Globus pallidus (tissue), 1 donor: ENCODE data around the gene CERK.

Source experiments
- DNase-seq: peaks from one replicate; pipeline ENCODE4 v3.0.0-alpha.2; 2015; ENCODE audit warnings: low spot score

The CERK gene

DNA sequence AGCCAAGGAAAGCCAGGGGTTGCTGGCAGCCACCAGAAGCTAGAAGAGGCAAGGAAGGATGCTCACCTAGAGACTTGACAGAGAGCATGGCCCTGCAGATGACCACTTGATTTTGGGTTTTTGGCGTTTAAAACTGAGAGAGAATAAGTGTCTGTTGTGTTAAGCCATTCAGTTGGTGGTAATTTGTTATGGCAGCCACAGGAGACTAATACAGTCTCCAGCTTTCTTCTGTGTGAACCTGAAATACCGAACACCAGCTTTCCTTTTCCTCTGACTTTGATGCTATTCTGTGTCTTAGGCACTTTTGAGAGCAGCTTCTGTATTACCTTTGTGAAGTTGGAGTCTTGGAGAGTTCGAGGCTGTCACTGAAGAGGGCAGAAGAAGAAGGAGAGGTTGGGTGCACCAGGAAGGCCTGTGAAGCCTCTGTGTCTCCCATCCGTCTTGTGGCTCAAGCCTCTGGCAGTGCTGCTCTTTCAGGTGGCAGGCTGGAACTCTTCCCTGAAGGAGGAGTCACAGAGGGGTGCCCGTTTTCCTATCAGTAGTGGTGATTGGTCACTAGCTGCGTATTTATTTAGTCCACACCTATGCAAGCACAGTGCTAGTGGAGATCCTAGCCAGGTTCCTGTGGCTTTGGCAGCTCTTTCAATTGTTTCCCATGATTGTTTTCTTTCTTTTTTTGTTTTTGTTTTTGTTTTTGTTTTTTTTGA lies 26.9 kb upstream of the CERK start:
- DNase-seq = no peak

DNA sequence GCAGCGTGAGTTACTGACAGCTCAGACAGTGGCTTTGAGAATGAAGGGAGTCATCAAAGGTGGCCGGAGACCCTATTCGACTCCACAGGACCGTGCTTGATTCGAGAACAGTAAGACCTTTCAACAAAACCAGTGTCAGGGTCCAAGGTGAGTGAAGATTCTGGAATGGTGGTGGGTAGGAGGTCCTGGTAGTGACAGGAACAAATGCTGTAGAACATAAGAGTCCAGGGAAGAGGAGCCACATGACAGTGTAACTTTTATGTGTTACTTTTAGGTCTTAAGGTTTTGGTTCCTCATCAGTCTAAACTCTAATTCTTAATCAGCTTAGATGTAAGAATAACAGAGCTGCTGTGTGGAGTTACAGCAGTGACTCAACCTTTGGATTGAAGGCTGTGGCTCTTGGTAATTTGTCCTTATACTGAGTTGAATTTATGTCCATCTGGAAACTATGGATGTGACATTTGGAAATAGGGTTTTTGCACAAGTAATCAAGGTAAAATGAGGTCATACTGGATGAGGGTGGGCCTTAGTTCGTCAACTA lies 26.2 kb upstream of the CERK start:
- DNase-seq = no peak

DNA sequence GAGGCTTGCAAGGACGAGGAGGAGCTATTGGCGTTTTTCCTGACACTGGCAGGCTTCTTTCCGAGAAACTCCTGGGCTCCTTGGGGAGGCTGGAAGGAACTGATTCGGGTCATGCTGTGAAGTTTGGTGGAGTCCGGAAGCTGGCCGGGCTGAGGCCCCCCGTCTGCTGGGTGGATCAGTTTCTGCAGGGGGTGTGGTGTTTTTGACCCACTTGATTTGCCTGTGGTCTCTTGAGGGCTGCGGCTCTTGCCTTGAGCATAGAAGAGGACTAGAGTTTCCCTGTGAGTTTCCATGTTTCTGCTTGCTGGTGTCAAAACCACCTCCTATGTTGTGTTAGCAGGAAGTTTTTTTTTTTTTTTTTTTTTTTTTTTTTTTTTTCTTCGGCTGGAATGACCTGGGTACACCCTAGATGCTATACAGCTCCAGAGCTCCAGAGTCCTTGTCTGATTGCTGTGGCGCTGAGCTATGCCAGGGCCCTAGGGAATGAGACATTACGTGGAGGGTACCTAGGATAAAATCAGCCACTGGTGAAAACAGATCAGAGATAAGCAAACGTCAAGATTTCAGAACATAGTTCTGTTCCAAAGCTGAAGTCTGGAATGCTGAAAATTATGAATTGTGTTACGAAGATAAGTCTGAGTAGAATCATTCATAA lies 25.1 kb upstream of the CERK start:
- peak; percentile 27 for DNase-seq

DNA sequence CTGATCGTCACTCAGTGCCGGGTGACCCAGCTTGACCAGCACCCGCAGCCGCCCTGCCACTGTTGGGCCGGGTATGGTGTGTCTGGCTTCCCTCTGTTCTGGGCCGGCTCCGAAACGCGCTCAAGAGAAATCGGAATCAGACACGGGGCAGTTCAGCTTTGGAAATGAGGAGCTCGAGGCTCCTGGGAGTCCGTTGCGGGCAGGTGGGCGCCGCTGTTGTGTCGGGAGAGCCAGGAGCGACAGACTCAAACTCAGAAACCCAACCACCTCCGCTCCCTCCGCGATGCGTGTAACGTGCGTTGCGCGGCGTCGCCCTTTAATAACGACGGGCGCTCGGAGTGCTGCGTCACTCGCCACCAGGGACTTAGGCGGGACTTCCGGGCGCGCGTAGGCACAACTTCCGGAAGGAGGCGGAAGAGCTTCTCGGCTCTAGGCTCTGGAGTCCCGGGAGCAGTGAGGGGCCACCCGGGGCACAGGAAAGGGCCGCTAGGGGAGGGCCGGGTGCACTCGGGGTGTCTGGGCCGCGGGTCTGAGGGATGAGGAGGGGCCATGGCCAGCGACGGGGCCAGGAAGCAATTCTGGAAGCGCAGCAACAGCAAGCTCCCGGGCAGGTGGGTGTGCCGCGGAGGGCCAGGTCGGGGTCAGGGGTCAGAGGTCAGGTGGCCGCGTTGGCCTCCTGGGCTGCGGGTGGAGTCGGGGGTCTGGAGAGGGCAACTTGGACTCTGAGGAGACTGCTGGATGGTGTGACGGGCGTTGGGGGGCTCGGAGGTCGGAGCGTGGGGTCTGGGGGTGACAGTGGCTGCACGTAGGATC lies 24.4 kb upstream of the CERK start, which contains the start of gene TBC1D22A:
TSS of gene TBC1D22A (plus strand) at position 413 of the 813 bp plus-strand sequence. CDS start at position 550, 137 bp downstream.
- DNase-seq = peak; percentile 90

DNA sequence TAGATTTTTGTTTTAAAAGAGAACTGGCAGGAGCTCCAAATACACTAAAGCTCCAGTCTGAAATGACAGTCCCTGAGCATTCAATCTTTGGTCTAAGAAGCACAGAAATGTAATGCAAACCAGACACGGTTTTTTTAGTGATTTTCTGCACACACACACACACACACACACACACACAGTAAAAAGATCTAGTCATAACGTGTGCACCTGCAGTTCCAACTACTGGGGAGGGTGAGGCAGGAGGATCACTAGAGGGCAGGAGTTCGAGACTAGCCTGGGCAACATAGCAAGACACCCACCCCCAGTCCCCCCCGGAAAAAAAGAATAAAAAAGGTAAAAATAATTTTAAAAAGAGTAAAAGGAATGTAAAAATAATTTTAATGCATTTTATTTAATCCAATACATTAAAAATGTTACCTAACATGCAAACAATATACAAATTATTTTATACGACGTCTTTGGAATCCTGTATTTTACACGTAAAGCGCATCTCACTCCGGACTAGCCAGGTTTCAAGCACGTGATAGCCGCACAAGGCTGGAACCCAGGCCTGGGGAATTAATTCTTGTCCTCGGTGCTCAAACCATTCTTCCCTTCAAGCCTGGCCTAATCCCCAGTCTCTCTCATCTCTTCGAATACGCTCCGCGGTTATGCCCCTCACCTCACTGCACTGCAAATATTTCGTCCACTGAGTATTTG lies 23.6 kb upstream of the CERK start:
- DNase-seq = no peak

DNA sequence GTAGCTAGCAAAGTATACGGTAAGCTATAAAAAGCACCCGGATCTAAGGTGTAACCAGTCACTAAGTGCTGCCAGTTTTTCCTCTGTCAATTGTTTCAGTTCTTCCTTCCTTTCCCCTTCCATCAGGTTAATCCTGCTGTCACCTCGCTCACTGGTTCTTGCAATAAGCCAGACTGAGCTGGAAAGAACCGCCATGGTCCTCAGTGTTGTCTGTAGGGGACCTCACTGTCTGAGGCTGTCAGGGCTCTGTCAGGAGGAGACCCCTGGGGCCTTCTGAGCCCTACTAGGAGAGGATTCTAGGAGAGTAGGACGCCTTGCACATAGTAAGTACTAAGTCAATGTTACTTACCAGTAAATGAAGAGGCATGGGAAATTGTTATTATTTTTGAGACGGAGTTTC lies 23.0 kb upstream of the CERK start:
- DNase-seq = no peak

DNA sequence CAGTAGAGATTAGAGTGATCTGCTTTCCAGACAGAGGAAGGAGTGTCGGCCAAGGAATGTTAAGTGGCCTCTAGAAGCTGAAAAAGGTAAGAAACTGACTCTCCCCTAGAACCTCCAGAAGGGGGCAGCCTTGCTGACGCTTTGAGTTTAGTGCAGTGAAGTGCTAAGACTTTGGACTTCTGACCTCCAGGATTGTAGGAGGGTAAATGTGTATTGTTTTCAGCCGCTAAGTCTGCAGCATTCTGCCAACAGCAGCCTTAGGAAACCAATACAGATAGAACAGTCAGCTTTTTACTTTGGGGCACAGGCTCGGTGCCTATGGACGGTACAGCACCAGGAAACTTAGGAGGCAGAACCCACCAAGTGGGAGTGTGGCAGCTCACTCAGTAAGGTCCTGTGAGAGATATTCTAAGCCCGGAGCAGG lies 20.8 kb upstream of the CERK start:
- DNase-seq = peak; percentile 50

DNA sequence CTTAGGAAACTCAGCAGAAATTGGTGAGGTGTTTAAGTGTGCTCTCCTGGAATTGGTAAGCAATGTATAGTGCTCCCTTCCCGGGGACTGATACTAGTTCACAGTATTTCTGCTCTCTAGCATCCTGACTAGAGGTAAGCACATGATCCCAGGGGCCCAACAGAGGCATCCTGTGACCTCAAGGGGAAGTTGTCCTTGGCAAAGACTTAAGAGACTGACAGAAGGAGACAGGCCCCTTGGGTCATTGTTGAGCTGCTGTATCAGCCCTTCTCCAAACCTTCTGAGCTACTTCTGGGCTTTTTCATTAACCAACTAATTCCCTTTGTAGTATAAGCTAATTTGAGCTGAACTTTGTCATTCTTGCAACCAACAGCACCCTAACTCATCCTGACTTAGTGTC lies 20.1 kb upstream of the CERK start:
- no peak for DNase-seq

DNA sequence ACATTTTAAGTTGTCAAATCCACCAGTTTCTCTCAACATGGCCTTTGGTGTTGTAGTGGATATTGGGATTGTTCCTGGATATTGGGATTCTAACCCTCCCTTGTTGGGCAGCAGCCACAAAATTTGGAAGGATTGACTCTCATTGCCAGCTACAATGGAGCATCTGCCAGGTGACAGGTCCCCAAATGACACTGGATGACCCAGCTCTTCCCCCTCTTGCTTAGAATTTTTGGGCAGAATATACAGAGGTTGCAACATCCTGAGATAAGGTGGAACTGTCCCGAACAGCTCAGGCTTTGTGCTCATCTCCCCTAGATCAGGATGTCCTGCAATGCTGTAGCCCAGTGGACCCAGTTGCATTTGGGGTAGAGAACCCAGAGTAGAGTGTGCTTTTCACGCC lies 19.1 kb upstream of the CERK start:
- no peak for DNase-seq

DNA sequence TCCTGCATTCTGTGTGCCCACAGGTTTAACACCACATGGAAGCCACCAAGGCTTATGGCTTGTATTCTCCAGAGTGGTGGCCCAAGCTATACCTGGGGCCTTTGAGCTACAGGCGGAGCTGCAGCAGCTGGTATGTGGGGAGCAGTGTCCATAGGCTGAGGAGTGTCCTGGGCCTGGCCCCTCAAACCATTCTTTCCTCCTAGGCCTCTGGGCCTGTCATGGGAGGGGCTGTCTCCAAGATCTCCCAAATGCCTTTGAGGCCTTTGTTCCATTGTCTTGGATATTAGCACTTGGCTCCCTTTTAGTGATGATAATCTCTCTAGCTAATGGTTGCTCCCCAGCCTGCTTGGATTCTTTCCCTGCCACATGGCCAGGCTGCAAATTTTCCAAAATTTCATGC lies 18.0 kb upstream of the CERK start:
- DNase-seq = no peak

DNA sequence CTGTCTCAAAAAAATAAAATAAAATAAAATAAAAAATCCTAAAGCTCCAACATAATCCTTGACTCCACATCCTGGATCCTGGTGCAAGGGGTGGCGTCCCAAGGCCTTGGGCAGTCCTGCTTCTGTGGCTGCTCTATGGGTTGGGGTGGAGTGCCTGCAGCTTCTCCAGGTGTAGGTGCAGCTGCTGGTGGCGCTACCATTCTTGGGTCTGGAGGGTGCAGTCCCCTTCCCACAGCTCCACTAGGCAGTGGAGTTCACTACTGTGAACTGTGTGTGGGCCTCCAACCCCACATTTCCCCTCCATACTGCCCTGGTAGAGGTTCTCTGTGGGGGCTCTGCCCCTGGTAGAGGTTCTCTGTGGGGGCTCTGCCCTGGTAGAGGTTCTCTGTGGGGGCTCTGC lies 17.5 kb upstream of the CERK start:
- no peak for DNase-seq

DNA sequence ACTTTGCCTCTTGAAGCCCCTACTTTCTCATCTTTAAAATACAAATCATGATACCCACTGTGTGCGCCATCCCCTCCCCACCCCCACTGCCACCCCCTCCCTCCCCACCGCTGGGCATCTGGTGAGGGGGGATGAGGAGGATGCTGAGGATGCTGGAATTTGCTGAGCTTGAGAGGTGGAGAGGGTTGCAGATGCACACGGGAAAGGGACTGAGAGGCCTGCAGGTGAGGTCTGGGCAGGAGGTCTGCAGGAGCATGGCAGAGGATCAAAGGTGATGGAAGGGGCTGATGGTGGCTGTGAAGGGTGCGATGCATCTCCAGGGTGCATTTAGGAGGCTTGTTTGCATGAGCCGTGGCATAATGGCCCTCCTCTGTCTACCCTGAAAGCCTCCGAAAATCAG lies 16.8 kb upstream of the CERK start:
- DNase-seq = no peak

DNA sequence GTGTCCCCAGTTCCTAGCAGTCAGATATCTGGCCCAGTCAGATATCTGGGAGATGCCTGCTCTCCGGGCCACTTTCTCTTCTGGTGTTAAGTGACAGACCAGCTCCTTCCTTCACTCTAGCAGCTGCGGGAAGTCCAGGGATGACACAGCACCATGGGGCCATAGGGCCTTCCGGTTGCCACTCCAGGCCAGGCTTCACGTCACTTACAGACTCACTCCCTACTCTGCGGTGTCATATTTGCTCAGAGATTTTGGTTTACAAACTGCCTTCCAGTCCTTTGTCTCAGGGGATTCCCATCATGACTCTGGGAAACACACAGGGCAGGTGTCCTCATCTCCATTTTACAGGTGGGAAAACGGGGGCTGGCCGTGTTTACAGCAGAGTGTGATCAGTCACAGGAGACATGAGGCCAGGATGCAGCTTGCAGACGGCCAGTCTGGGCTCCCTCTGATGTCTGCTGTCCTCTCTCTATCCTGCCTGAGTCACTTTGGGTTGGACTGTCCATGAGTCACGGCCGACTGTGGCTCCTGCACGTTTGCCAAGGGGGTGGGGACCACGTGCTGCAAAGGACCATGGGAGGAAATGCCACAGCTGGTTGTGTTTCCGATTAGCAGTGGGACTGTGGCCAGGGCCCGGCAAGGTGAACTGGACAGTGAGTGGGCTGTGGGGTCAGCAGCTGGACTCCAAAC lies 16.2 kb upstream of the CERK start:
- DNase-seq = no peak

DNA sequence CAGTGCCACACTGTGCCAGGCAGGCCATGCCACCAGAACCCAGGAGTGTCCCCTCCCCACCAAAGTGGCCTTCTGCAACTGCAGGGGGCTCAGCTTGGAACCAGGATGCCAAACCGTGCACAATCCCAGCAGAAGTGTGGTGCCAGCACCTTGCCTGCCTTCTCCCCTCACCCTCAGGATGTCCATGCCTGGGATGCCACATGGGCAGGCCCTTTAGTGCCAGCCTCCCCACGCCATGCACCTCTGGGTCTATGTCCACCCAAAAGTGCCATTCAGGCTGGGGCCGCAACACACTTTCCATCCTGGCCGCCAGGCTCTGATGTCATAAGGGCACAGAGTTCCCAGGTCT lies 15.7 kb upstream of the CERK start:
- no peak for DNase-seq

DNA sequence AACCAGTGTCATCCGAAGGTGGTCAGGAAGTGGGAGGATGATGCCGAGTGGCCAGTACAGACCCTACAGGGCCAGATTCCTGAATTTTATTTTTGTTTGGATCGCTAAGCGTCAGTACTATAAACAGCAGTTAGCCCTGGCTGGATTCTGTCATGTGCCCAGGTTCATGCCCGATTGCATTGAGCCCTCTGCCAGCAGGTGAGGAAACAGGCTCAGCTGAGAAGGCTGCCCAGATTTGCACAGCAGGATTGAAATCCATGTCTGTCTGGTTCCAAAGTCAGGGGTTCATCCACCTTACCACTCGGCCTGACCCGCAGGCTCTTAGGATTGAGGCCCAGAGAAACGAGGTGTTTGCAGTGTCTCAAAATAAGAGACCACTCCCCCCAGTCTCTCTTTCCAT lies 15.3 kb upstream of the CERK start:
- no peak for DNase-seq

DNA sequence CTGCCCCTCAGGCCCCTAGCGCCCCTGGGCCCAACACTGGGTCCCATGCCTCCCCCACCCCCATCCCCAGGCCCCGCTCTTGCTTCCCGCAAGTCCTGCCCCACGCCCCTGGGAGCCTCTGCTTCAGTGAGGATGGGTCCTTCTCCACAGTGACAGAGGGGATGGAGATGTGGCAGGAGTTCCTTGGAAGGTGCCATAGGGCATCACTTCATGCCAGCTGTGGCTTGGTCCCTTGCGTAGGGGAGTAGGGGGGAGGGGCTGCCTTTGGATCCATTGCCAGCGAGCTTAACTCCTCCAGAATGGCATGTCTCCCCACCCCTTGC lies 14.9 kb upstream of the CERK start:
- DNase-seq = no peak

DNA sequence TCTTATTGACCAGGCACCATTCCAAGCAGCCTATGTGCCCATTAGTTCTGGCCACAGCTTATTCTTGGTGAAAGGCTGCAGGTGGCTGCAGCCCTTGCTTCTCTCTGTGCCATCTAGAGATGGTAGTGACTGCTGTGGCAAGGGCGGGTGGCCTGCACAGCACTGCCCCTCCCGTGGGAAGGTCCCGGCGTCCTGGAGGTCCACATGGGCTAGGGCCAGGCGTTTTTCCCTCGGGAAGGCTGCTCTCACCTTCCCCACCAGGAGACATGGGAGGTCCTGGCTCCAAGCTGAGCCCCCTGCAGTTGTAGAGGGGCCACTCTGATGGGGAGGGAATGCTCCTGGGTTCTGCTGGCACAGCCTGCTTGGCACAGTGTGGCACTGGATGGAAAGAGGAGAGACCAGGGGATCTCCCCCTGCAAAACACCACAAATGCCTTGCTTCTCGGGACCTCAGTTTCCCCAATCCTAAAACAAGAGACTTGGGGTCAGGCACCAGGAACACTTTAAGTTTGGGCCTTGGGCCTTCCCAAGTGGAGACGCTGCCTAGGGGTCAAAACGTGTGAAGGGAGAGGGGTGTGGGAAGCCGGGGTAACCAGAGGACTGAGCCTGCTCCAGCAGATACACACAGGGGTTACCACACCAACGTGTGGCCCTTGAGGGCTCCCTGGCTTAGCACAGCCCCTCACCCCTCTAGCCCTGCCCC lies 14.4 kb upstream of the CERK start:
- DNase-seq = no peak

DNA sequence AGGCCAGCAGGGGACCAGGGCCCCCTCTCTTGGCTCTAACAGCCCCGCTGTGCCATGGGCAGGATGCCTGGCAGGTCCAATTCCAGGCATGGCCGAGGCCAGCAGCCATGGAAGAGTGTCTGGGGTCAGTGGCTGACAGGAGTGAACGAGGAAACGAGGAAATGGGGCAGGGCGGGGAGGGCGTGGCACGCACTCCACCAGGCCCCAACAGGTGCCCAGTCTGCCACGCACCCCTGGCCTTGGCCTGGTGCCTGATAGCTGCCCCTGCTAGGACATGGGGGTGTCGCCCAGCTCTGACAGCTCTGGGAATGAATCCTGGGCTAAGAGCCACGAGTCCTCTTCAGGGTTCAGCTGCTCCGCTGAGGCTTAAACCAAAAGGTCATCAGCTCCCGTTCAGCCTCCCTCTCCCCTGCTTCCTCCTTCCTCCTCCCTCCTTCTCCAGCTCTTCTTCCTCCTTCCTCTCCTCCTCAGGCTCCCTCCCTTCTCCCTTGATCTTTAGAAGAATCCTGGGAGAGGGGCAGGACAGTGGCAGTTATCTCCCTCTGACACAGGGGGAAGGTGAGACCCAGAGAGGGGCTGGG lies 12.9 kb upstream of the CERK start:
- no peak for DNase-seq

DNA sequence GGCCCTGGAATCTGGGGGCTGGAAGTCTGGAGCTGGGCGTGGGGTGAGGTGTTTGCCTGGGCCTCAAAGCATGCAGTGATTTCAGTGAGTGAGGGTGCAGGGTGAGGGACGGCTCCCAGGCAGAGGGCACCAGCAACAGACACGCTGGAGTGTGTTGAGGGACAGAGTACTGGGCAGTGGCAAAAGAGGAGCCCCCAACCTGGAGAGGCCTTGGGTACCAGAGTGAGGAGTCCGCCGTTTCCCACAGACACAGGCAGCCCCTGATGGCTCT lies 12.4 kb upstream of the CERK start:
- no peak for DNase-seq

DNA sequence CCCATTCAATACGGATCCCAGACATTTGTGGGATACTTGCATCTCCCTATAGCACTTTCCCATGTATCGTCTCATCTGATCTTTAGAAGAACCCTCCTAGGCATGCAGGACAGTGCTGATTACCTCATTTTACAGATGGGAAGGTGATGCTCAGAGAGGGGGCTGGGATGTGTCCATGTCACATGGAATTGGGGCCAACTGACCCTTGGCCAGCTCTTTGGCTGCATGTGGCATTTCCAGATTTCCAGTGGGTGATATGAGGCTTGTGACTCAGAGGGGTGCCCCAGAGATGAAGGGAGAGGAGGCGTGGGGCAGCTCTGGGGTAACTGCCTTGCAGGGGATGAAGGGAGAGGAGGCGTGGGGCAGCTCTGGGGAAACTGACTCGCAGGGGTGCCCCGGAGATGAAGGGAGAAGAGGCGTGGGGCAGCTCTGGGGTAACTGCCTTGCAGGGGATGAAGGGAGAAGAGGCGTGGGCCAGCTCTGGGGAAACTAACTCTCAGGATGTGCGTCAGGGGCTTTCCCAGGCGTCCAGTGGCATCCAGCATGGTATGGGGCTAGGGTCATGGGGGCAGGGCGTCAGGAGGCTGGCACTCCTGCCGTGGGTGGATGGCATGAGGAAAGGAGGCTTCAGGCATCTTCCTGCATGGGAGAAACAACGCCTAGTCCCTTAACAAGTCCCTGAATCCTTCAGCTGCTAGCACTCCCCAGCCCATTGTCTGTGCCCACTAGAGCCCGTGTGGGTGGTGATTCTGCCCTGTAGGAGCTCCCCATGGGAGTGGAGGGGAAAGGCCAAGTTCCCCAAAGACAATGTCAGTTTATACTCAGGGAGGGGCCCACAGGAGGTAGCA lies 11.9 kb upstream of the CERK start:
- DNase-seq = no peak
